Measurements from ENCODE around the gene GIMAP4. TPM values are rescaled to one million over a fixed set of nuclear protein-coding genes. Genes with fewer than 3 reads are reported as not detected.

Gene GIMAP4
- total and polyA plus RNA-seq, 4 experiments from 2014 or later = 418 to 613 (median 448) TPM

DNA sequence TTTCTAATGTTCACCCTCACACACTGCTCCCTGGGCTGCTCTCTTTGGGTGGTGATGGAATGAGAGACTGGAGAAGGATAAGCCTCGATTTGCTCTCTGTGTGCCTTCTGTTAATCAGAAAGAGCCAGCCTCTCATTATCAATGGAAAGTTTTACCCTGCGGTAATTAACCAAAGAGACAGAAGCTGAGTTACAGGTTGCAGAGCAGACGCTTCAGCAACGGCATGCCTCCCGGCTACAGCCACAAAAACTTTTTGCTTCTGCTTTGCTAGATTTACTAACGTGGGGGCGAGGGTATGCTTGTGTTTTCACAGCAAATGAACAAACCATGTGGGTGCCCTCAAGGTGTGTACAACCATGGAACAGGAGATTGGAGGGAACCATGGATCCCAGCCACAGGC is 18.0 kb downstream of the GIMAP4 start:
- peaks cover 30 to 37% of the 10 kb centered on the region in 2 donors for H3K36me3 Mint-ChIP-seq
- H3K27me3 Mint-ChIP-seq = no peaks in the 10 kb centered on the region
- ChIA-PET POLR2A (ENCODE audit: partially characterized antibody) (interaction anchor here (0.8 to 3.9 kb wide), 3 partner anchors 17 to 47 kb away, joined by 3 to 24 read pairs (median 8); partner anchors contain the start of genes GIMAP4 and GIMAP6), CTCF (ENCODE audit: partially characterized antibody) (no interaction called here)
- intact Hi-C loops (cut with micrococcal nuclease) = no loop called here
- H3K9me3 ChIP-seq (ENCODE audit: control insufficient read depth in 1 of 2, low read length in 2 of 2) = peaks cover 12 to 23% of the 10 kb centered on the region in 2 donors
- peaks cover 37 to 62% (median 50%) of the 10 kb centered on the region in 4 donors for H3K4me1 Mint-ChIP-seq
- H3K9me3 Mint-ChIP-seq = peaks cover 0 to 72% (median 57%) of the 10 kb centered on the region in 8 donors
- peak overlapping the region; percentile 24 to 88 (median 81) for H3K27ac Mint-ChIP-seq
- H3K4me1 ChIP-seq (ENCODE audit: insufficient read depth, low read length) = peaks cover 34% of the 10 kb centered on the region
- peak overlapping the region in 6 of 8 donors; percentile 2 to 62 (median 52) for H3K4me3 Mint-ChIP-seq
- H3K27me3 ChIP-seq (ENCODE audit: insufficient read depth, low read length) = no peaks in the 10 kb centered on the region
- no peak overlapping the region for H3K4me3 ChIP-seq (ENCODE audit: low read length in 2 of 2)
- no peak overlapping the region for H3K27ac ChIP-seq (ENCODE audit: low read depth, low read length)
- DNase-seq = no peak
- H3K36me3 ChIP-seq (ENCODE audit: insufficient read depth, low read length) = no peaks in the 10 kb centered on the region

DNA sequence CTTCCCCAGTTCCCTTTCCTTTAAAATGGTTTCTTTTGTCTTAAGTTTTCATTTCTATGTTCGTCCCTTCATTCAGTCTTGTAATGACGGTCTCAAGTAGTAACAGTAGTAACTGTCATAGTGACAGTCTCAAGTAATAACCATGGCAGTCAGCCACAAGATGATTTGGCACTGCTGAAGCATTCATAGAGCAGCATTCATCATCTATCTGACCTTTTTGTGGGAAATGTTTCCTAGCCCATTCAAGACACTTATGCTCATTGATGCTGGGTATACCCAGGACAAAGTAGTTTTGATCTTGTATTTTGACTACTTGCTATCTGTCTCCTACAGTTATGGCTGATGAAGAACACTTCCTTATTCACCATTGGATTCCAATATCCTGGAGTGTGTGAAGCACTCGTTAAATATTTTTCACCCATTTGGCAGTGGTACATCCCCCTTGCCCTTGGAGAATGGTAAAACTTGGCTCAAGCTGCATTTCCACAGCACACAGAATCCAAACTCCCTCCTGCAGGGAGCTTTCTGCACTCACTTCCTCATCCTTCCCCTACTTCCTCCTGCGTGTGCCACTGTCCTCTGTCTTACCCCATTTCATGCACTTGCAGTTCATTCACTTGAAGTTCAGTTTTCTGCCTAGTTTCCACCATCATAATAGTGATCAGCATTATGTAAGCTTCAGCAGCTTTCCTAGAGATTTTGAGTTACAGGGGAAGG is 19.0 kb downstream of the GIMAP4 start:
- ChIA-PET POLR2A (ENCODE audit: partially characterized antibody) (interaction anchor here (1.0 to 3.9 kb wide), 11 partner anchors 9 to 161 kb away, joined by 3 to 24 read pairs (median 5); partner anchors contain the start of genes GIMAP1, GIMAP2, GIMAP4 and GIMAP6), CTCF (ENCODE audit: partially characterized antibody) (interaction anchor here (1.0 to 1.3 kb wide), 2 partner anchors 137 to 144 kb away, joined by 3 to 4 read pairs; no protein-coding TSS in a partner anchor)
- intact Hi-C loops (cut with micrococcal nuclease) = no loop called here
- peaks cover 40% of the 10 kb centered on the region for H3K4me1 ChIP-seq (ENCODE audit: insufficient read depth, low read length)
- H3K36me3 Mint-ChIP-seq = peaks cover 30 to 34% of the 10 kb centered on the region in 2 donors
- no peak overlapping the region for H3K4me3 ChIP-seq (ENCODE audit: low read length in 2 of 2)
- H3K9me3 ChIP-seq (ENCODE audit: control insufficient read depth in 1 of 2, low read length in 2 of 2) = peaks cover 4 to 13% of the 10 kb centered on the region in 2 donors
- no peaks in the 10 kb centered on the region for H3K27me3 Mint-ChIP-seq
- H3K36me3 ChIP-seq (ENCODE audit: insufficient read depth, low read length) = no peaks in the 10 kb centered on the region
- peak overlapping the region; percentile 1 to 93 (median 55) for H3K27ac Mint-ChIP-seq
- H3K27ac ChIP-seq (ENCODE audit: low read depth, low read length) = no peak overlapping the region
- H3K4me1 Mint-ChIP-seq = peaks cover 41 to 66% (median 55%) of the 10 kb centered on the region in 4 donors
- H3K4me3 Mint-ChIP-seq = peak overlapping the region in 6 of 8 donors; percentile 4 to 70 (median 20)
- no peaks in the 10 kb centered on the region for H3K27me3 ChIP-seq (ENCODE audit: insufficient read depth, low read length)
- H3K9me3 Mint-ChIP-seq = peaks cover 0 to 67% (median 53%) of the 10 kb centered on the region in 8 donors
- DNase-seq = no peak

GRCh38 chr7:150586785-150587152 is 19.6 kb downstream of the GIMAP4 start:
- Mint-ChIP-seq H3K4me3 (peak overlapping the region in 5 of 8 donors; percentile 4 to 70 (median 54)), H3K27ac (peak overlapping the region; percentile 1 to 85 (median 65)), H3K36me3 (peaks cover 34 to 35% of the 10 kb centered on the region in 2 donors), H3K4me1 (peaks cover 42 to 71% (median 58%) of the 10 kb centered on the region in 4 donors), H3K9me3 (peaks cover 3 to 67% (median 53%) of the 10 kb centered on the region in 8 donors), H3K27me3 (no peaks in the 10 kb centered on the region)
- Histone ChIP-seq H3K4me3 (ENCODE audit: low read length in 2 of 2) (no peak overlapping the region), H3K36me3 (ENCODE audit: insufficient read depth, low read length) (no peaks in the 10 kb centered on the region), H3K4me1 (ENCODE audit: insufficient read depth, low read length) (peaks cover 40% of the 10 kb centered on the region), H3K27me3 (ENCODE audit: insufficient read depth, low read length) (no peaks in the 10 kb centered on the region), H3K9me3 (ENCODE audit: control insufficient read depth in 1 of 2, low read length in 2 of 2) (peaks cover 4 to 8% of the 10 kb centered on the region in 2 donors), H3K27ac (ENCODE audit: low read depth, low read length) (no peak overlapping the region)
- DNase-seq = no peak
- intact Hi-C loops (cut with micrococcal nuclease) = no loop called here
- ChIA-PET POLR2A (ENCODE audit: partially characterized antibody) (interaction anchor here (0.6 to 3.9 kb wide), 13 partner anchors 8 to 161 kb away, joined by 3 to 24 read pairs (median 4); partner anchors contain the start of genes GIMAP1, GIMAP2, GIMAP4 and GIMAP8), CTCF (ENCODE audit: partially characterized antibody) (interaction anchor here (1.0 to 1.3 kb wide), 2 partner anchors 138 to 143 kb away, joined by 3 to 4 read pairs; no protein-coding TSS in a partner anchor)

DNA sequence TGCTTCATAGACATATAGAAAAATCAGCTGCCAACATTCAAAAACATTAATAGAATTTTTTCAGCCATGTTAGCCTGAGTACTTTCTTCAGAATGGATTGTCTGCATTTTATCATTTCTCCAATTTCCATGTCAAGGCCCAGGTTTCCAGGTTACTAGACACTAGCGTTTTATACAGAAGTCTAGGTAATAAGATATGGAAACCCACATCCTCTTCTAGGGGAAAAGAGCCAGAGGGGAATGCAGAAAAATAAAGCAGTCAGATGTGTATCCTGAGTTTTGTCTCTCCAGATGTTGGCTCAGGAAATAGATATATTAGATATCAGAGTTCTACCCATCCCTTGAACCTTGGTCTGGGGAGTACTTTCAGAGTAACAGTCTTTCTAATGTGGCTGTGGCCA is 20.4 kb downstream of the GIMAP4 start:
- H3K27ac Mint-ChIP-seq = peak overlapping the region in 1 of 7 donors; percentile 1

GRCh38 chr7:150594805-150595204 is 27.6 kb downstream of the GIMAP4 start:
- H3K36me3 Mint-ChIP-seq = peaks cover 41 to 54% of the 10 kb centered on the region in 2 donors
- DNase-seq = no peak
- no peak overlapping the region for H3K27ac Mint-ChIP-seq
- Histone ChIP-seq H3K4me3 (ENCODE audit: low read length in 2 of 2) (no peak overlapping the region), H3K27me3 (ENCODE audit: insufficient read depth, low read length) (no peaks in the 10 kb centered on the region), H3K27ac (ENCODE audit: low read depth, low read length) (no peak overlapping the region), H3K4me1 (ENCODE audit: insufficient read depth, low read length) (peaks cover 22% of the 10 kb centered on the region), H3K36me3 (ENCODE audit: insufficient read depth, low read length) (no peaks in the 10 kb centered on the region), H3K9me3 (ENCODE audit: control insufficient read depth in 1 of 2, low read length in 2 of 2) (peaks cover 0 to 8% of the 10 kb centered on the region in 2 donors)
- no peaks in the 10 kb centered on the region for H3K27me3 Mint-ChIP-seq
- peaks cover 3 to 73% (median 49%) of the 10 kb centered on the region in 8 donors for H3K9me3 Mint-ChIP-seq
- H3K4me1 Mint-ChIP-seq = peaks cover 31 to 72% (median 44%) of the 10 kb centered on the region in 4 donors
- peak overlapping the region in 5 of 8 donors; percentile 5 to 39 (median 32) for H3K4me3 Mint-ChIP-seq
- CTCF ChIA-PET (ENCODE audit: partially characterized antibody) = no interaction called here
- intact Hi-C loops (cut with micrococcal nuclease) = no loop called here
- POLR2A ChIA-PET (ENCODE audit: partially characterized antibody) = interaction anchor here (0.8 to 1.3 kb wide), 6 partner anchors 9 to 189 kb away, joined by 3 to 4 read pairs (median 4); partner anchors contain the start of gene GIMAP1

More for the DNA sequence above, 20.4 kb downstream of the GIMAP4 start:
- Histone ChIP-seq H3K9me3 (ENCODE audit: control insufficient read depth in 1 of 2, low read length in 2 of 2) (peaks cover 0 to 9% of the 10 kb centered on the region in 2 donors), H3K27me3 (ENCODE audit: insufficient read depth, low read length) (no peaks in the 10 kb centered on the region), H3K27ac (ENCODE audit: low read depth, low read length) (no peak overlapping the region), H3K4me3 (ENCODE audit: low read length in 2 of 2) (no peak overlapping the region), H3K4me1 (ENCODE audit: insufficient read depth, low read length) (peaks cover 40% of the 10 kb centered on the region), H3K36me3 (ENCODE audit: insufficient read depth, low read length) (no peaks in the 10 kb centered on the region)
- peaks cover 41 to 78% (median 59%) of the 10 kb centered on the region in 4 donors for H3K4me1 Mint-ChIP-seq
- H3K4me3 Mint-ChIP-seq = no peak overlapping the region
- H3K27me3 Mint-ChIP-seq = no peaks in the 10 kb centered on the region
- POLR2A ChIA-PET (ENCODE audit: partially characterized antibody) = interaction anchor here (0.6 to 3.9 kb wide), 9 partner anchors 16 to 153 kb away, joined by 3 to 24 read pairs (median 4); partner anchors contain the start of genes GIMAP2, GIMAP4 and GIMAP8
- no peak for DNase-seq
- peaks cover 3 to 67% (median 53%) of the 10 kb centered on the region in 8 donors for H3K9me3 Mint-ChIP-seq
- H3K36me3 Mint-ChIP-seq = peaks cover 34 to 35% of the 10 kb centered on the region in 2 donors
- intact Hi-C loops (cut with micrococcal nuclease) = no loop called here
- CTCF ChIA-PET (ENCODE audit: partially characterized antibody) = interaction anchor here (1.0 to 1.3 kb wide), 2 partner anchors 139 to 142 kb away, joined by 3 to 4 read pairs; no protein-coding TSS in a partner anchor

DNA sequence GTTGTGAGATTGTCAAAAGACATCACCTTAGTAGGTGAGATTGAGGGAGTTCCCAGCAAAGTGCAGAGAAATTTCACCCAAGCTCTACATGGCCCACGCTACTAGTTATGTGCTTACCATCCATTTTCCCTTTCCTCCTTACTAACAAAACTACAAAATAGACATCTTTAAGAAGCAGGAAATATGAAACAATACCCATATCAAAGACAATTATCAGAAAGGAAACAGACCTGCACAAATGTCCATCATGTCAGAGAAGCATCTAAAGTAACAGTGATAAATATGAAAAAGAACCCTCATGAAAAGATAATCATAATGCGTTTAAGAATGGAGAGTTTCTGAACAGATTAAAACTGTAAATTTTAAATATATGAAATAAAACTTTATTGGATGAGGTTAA is 28.2 kb downstream of the GIMAP4 start:
- Histone ChIP-seq H3K36me3 (ENCODE audit: insufficient read depth, low read length) (no peaks in the 10 kb centered on the region), H3K9me3 (ENCODE audit: control insufficient read depth in 1 of 2, low read length in 2 of 2) (peaks cover 0 to 8% of the 10 kb centered on the region in 2 donors), H3K4me3 (ENCODE audit: low read length in 2 of 2) (no peak overlapping the region), H3K4me1 (ENCODE audit: insufficient read depth, low read length) (peaks cover 22% of the 10 kb centered on the region), H3K27me3 (ENCODE audit: insufficient read depth, low read length) (no peaks in the 10 kb centered on the region), H3K27ac (ENCODE audit: low read depth, low read length) (no peak overlapping the region)
- CTCF ChIA-PET (ENCODE audit: partially characterized antibody) = no interaction called here
- Mint-ChIP-seq H3K27me3 (no peaks in the 10 kb centered on the region), H3K27ac (peak overlapping the region in 2 of 7 donors; percentile 25 to 31), H3K9me3 (peaks cover 3 to 73% (median 54%) of the 10 kb centered on the region in 8 donors), H3K4me3 (peak overlapping the region in 4 of 8 donors; percentile 3 to 39 (median 12)), H3K36me3 (peaks cover 44 to 60% of the 10 kb centered on the region in 2 donors), H3K4me1 (peaks cover 28 to 72% (median 44%) of the 10 kb centered on the region in 4 donors)
- POLR2A ChIA-PET (ENCODE audit: partially characterized antibody) = interaction anchor here (0.8 to 1.3 kb wide), 5 partner anchors 9 to 189 kb away, joined by 3 to 4 read pairs (median 4); no protein-coding TSS in a partner anchor
- intact Hi-C loops (cut with micrococcal nuclease) = no loop called here
- DNase-seq = no peak
